H1 (cell line): ENCODE data around the gene FAM83F. TPM values are rescaled to one million over a fixed set of nuclear protein-coding genes. Genes with fewer than 3 reads are reported as not detected.

Source experiments
- CTCF ChIA-PET: fragments of 300-600 bp; sonication (Branson Sonifier 250); formaldehyde crosslinking; loops from one replicate; lab custom pipeline; 2021; ENCODE audit not compliant: partially characterized antibody; lab: Charles Lee
- POLR2A ChIA-PET: fragments of 300-600 bp; sonication (Branson Sonifier 250); formaldehyde crosslinking; loops from one replicate; lab custom pipeline; 2021; ENCODE audit warnings: inconsistent platforms; ENCODE audit not compliant: partially characterized antibody; lab: Charles Lee
- DNase-seq, 2 experiments: peaks; one replicate each; pipeline versions ENCODE4 v3.0.0 to v3.0.0-alpha.2; 2010 to 2022; ENCODE audit warnings: low spot score in 2 of 2, low read depth in 1 of 2, mixed read lengths in 1 of 2
- FAIRE-seq: peaks from 2 replicates; lab custom pipeline; 2011; peaks lifted over from hg19 to GRCh38; lab: Jason Lieb, UNC
- H2AFZ ChIP-seq: 2 replicates; pipeline ENCODE4 v1.8.1; 2012; ENCODE audit warnings: low read length, inconsistent platforms
- H2AK5ac ChIP-seq: 2 replicates; pipeline ENCODE4 v1.6.1; 2013; ENCODE audit warnings: low read depth, low read length
- H2BK120ac ChIP-seq: replicated peaks from 2 replicates; pipeline ENCODE3; 2013; ENCODE audit warnings: low read depth, low read length, inconsistent platforms
- H2BK12ac ChIP-seq: 2 replicates; pipeline ENCODE4 v1.6.1; 2013; ENCODE audit warnings: low read depth, low read length
- H2BK15ac ChIP-seq: 2 replicates; pipeline ENCODE4 v1.6.1; 2013; ENCODE audit warnings: low read length
- H2BK20ac ChIP-seq: 2 replicates; pipeline ENCODE4 v1.6.1; 2013; ENCODE audit warnings: low read length
- H2BK5ac ChIP-seq: 2 replicates; pipeline ENCODE4 v1.6.1; 2013; ENCODE audit warnings: low read depth, low read length
- H3K14ac ChIP-seq: 2 replicates; pipeline ENCODE4 v1.6.1; 2013; ENCODE audit warnings: inconsistent platforms; ENCODE audit not compliant: insufficient read length
- H3K18ac ChIP-seq: 2 replicates; pipeline ENCODE4 v1.6.1; 2013; ENCODE audit warnings: low read length; ENCODE audit errors: extremely low read depth
- H3K23ac ChIP-seq: 2 replicates; pipeline ENCODE4 v1.6.1; 2013; ENCODE audit warnings: inconsistent platforms; ENCODE audit not compliant: insufficient read length
- H3K23me2 ChIP-seq: 2 replicates; pipeline ENCODE4 v1.6.1; 2013; ENCODE audit warnings: low read depth, low read length
- H3K27ac ChIP-seq: 2 replicates; pipeline ENCODE4 v1.6.1; 2011; ENCODE audit warnings: low read depth, low read length, inconsistent platforms
- H3K27me3 ChIP-seq, 4 experiments: replicated peaks in 1 of 4; 1 replicate in 1 of 4; 2 replicates in 3 of 4; pipeline versions ENCODE4 v1.6.1 to v1.8.1; 2011 to 2013; ENCODE audit warnings: low read length in 3 of 4, mild to moderate bottlenecking in 3 of 4, inconsistent platforms in 2 of 4, mixed read lengths in 2 of 4, moderate library complexity in 1 of 4; ENCODE audit not compliant: control insufficient read depth in 3 of 4, insufficient read depth in 3 of 4; ENCODE audit errors: extremely low read depth in 1 of 4
- H3K36me3 ChIP-seq, 4 experiments: 2 replicates each; pipeline versions ENCODE4 v1.6.1 to v1.8.1; 2011 to 2013; ENCODE audit warnings: mild to moderate bottlenecking in 4 of 4, low read length in 3 of 4, moderate library complexity in 2 of 4, control low read depth in 1 of 4, inconsistent platforms in 1 of 4; ENCODE audit not compliant: insufficient read depth in 4 of 4, control insufficient read depth in 2 of 4
- H3K4ac ChIP-seq: replicated peaks from 2 replicates; pipeline ENCODE3; 2013; ENCODE audit warnings: low read length, low read depth, mixed read lengths, inconsistent platforms; ENCODE audit not compliant: insufficient read length
- H3K4me1 ChIP-seq, 4 experiments: replicated peaks in 1 of 4; 1 replicate in 1 of 4; 2 replicates in 3 of 4; pipeline versions ENCODE4 v1.6.1 to v1.8.1; 2011 to 2013; ENCODE audit warnings: low read length in 3 of 4, inconsistent platforms in 2 of 4, mixed read lengths in 1 of 4; ENCODE audit not compliant: insufficient read depth in 4 of 4, control insufficient read depth in 3 of 4
- H3K4me2 ChIP-seq, 2 experiments: 2 replicates each; pipeline versions ENCODE4 v1.6.1 to v1.8.1; 2011 to 2013; ENCODE audit warnings: low read depth in 2 of 2, low read length in 2 of 2, control low read depth in 1 of 2, inconsistent platforms in 1 of 2, mild to moderate bottlenecking in 1 of 2; ENCODE audit not compliant: insufficient read depth in 1 of 2
- H3K4me3 ChIP-seq, 4 experiments: fragments of 200-600, 300-600 bp in 1 of 4; sonication (generic), shearing (Covaris generic), sonication (Bioruptor Twin) in 1 of 4; 2 replicates each; pipeline versions ENCODE4 v1.5.1 to v1.8.1; 2011 to 2016; ENCODE audit warnings: low read length in 4 of 4, low read depth in 3 of 4, control low read depth in 2 of 4, inconsistent platforms in 2 of 4, mild to moderate bottlenecking in 2 of 4, mixed read lengths in 1 of 4, moderate library complexity in 1 of 4; ENCODE audit not compliant: insufficient read depth in 2 of 4; ENCODE audit errors: extremely low read depth in 1 of 4
- H3K56ac ChIP-seq: replicated peaks from 2 replicates; pipeline ENCODE3; 2013; ENCODE audit warnings: low read depth, mild to moderate bottlenecking, mixed read lengths, low read length, inconsistent platforms; ENCODE audit not compliant: insufficient read length
- H3K79me1 ChIP-seq: 2 replicates; pipeline ENCODE4 v1.6.1; 2013; ENCODE audit warnings: low read depth, low read length, control low read depth
- H3K79me2 ChIP-seq, 2 experiments: 2 replicates each; pipeline versions ENCODE4 v1.6.1 to v1.8.1; 2012 to 2013; ENCODE audit warnings: low read length in 2 of 2, mild to moderate bottlenecking in 2 of 2, inconsistent platforms in 1 of 2; ENCODE audit not compliant: insufficient read depth in 2 of 2, control insufficient read depth in 1 of 2
- H3K9ac ChIP-seq, 4 experiments: replicated peaks in 1 of 4; 1 replicate in 1 of 4; 2 replicates in 3 of 4; pipeline versions ENCODE4 v1.6.1 to v1.8.1; 2011 to 2013; ENCODE audit warnings: low read depth in 3 of 4, low read length in 3 of 4, control low read depth in 2 of 4, mild to moderate bottlenecking in 2 of 4, moderate library complexity in 2 of 4, inconsistent platforms in 1 of 4; ENCODE audit errors: extremely low read depth in 1 of 4
- H3K9me3 ChIP-seq, 2 experiments: 2 replicates each; pipeline versions ENCODE4 v1.6.1 to v1.8.1; 2012 to 2013; ENCODE audit warnings: mild to moderate bottlenecking in 2 of 2, moderate library complexity in 2 of 2, control low read depth in 1 of 2, inconsistent platforms in 1 of 2, low read depth in 1 of 2, low read length in 1 of 2, mixed read lengths in 1 of 2; ENCODE audit not compliant: insufficient read depth in 2 of 2
- H4K20me1 ChIP-seq, 2 experiments: replicated peaks in 1 of 2; 2 replicates each; pipeline versions ENCODE3 to v1.8.1; 2011 to 2013; ENCODE audit warnings: inconsistent platforms in 2 of 2, low read length in 2 of 2, mild to moderate bottlenecking in 1 of 2; ENCODE audit not compliant: insufficient read depth in 2 of 2, control insufficient read depth in 1 of 2
- H4K5ac ChIP-seq: 2 replicates; pipeline ENCODE4 v1.6.1; 2013; ENCODE audit warnings: low read length, low read depth, mixed read lengths, inconsistent platforms; ENCODE audit not compliant: insufficient read length
- H4K8ac ChIP-seq: 2 replicates; pipeline ENCODE4 v1.8.0; 2013; ENCODE audit warnings: mild to moderate bottlenecking, moderate library complexity, low read length, inconsistent platforms; ENCODE audit not compliant: insufficient read depth; ENCODE audit errors: extremely low read depth
- H4K91ac ChIP-seq: replicated peaks from 2 replicates; pipeline ENCODE3; 2013; ENCODE audit warnings: low read length, mixed read lengths, inconsistent platforms; ENCODE audit not compliant: insufficient read length
- BACH1 ChIP-seq: IDR thresholded peaks from 2 replicates; pipeline ENCODE4 v1.6.1; 2012; ENCODE audit warnings: low read length, improper control_type of control experiment
- CHD2 ChIP-seq: IDR thresholded peaks from 2 replicates; pipeline ENCODE4 v1.6.1; 2012; ENCODE audit warnings: low read length, improper control_type of control experiment
- EGR1 ChIP-seq: IDR thresholded peaks from 2 replicates; pipeline ENCODE4 v1.6.1; 2011; ENCODE audit warnings: low read depth, low read length, borderline replicate concordance
- GABPA ChIP-seq: IDR thresholded peaks from 2 replicates; pipeline ENCODE4 v1.6.1; 2011; ENCODE audit warnings: mild to moderate bottlenecking, low read length, moderate library complexity, borderline replicate concordance; ENCODE audit not compliant: insufficient read depth
- HDAC2 ChIP-seq, 2 experiments: fragments of 300-600 bp in 1 of 2; sonication (generic) in 1 of 2; IDR thresholded peaks; 2 replicates each; pipeline ENCODE4 v1.6.1; 2011 to 2012; ENCODE audit warnings: low read depth in 2 of 2, low read length in 2 of 2, mild to moderate bottlenecking in 2 of 2, moderate library complexity in 2 of 2, borderline replicate concordance in 1 of 2, inconsistent platforms in 1 of 2
- KDM4A ChIP-seq: IDR thresholded peaks from one replicate; pipeline ENCODE4 v1.7.1; 2012; ENCODE audit warnings: low read depth, mild to moderate bottlenecking, moderate library complexity, low read length, inconsistent platforms; ENCODE audit not compliant: severe bottlenecking
- MAFK ChIP-seq: IDR thresholded peaks from 2 replicates; pipeline ENCODE4 v1.6.1; 2012; ENCODE audit warnings: low read depth, mild to moderate bottlenecking, improper control_type of control experiment, low read length
- RXRA ChIP-seq: IDR thresholded peaks from 2 replicates; pipeline ENCODE4 v1.6.1; 2011; ENCODE audit warnings: low read depth, mild to moderate bottlenecking, low read length, moderate library complexity; ENCODE audit not compliant: insufficient read depth
- SP1 ChIP-seq: IDR thresholded peaks from 2 replicates; pipeline ENCODE4 v1.6.1; 2011; ENCODE audit warnings: low read depth, low read length
- SRF ChIP-seq: IDR thresholded peaks from 2 replicates; pipeline ENCODE4 v1.6.1; 2011; ENCODE audit warnings: mild to moderate bottlenecking, low read depth, low read length, moderate library complexity
- TCF12 ChIP-seq: IDR thresholded peaks from 2 replicates; pipeline ENCODE4 v1.6.1; 2011; ENCODE audit warnings: low read depth, mild to moderate bottlenecking, low read length
- USF2 ChIP-seq: IDR thresholded peaks from 2 replicates; pipeline ENCODE4 v1.6.1; 2011; ENCODE audit warnings: low read length, improper control_type of control experiment
- WGBS, 2 experiments: shearing (Covaris generic) in 1 of 2; methylation state at CpG; one replicate each; pipeline versions ENCODE4 v1.1.6 to v1.1.7; 2013 to 2015; ENCODE audit warnings: low lambda C conversion rate in 2 of 2, mixed read lengths in 2 of 2, inconsistent platforms in 1 of 2, low coverage in 1 of 2, missing lambda C conversion rate in 1 of 2; ENCODE audit not compliant: insufficient replicate concordance in 2 of 2, insufficient coverage in 1 of 2, insufficient read length in 1 of 2; ENCODE audit errors: extremely low coverage in 1 of 2, missing lambda C conversion rate in 1 of 2; 5-methylcytosine and 5-hydroxymethylcytosine counted together
- polyA plus RNA-seq, 7 experiments: library from polyadenylated mRNA; depleted of rRNA in 3 of 7; stranded (reverse) in 5 of 7; unstranded in 2 of 7; fragments of >200 nt in 5 of 7; fragments of 200-250 nt in 2 of 7; gene quantifications; 1 replicate in 5 of 7; 2 replicates in 1 of 7; 4 replicates in 1 of 7; pipeline versions ENCODE4 v1.2.1 to v1.2.3, GENCODE V29; 2011 to 2013; ENCODE audit warnings: missing spikeins in 2 of 7, mixed read lengths in 2 of 7
- total RNA-seq: library from RNA; stranded (reverse); fragmentation: NEBNext Ultra II Directional; extraction: Animal tissue kit (Norgen Biotek cat#: 25700); gene quantifications from 2 replicates; pipeline ENCODE4 v1.2.1, GENCODE V29; 2021
- TF ChIP-seq, protein P1 (sequence below): IDR thresholded peaks from 2 replicates; pipeline ENCODE4 v1.6.1; 2012; ENCODE audit warnings: inconsistent platforms

FAM83F gene
- total and polyA plus RNA-seq, 2 of the 8 experiments (the other 6 are each of a cell fraction or from before 2014, with no cell fraction given) = 8.6 to 18.9 TPM

DNA sequence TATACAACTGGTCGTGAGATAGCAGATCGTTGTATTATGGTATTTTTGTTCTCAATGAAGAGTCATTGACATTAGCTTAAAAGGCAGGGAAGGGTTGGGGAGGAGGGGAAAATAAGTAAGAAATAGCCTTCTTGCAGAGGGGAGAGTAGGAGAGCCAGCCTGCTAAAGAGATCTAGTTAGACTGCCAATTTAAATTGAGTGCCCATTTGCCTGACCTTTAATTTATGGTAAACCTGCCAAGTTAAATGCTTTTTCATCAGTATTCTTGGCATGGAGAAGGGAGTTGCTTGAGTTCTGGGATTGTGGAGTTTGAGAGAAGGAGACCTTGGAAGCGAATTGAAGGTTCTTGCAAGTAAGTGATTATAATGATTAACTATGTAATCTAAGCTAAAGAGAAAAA, 89.0 kb downstream of the FAM83F start:
- H3K9ac ChIP-seq = no peak overlapping the region
- no peak overlapping the region for H3K23ac ChIP-seq
- H3K56ac ChIP-seq = no peak overlapping the region
- H4K20me1 ChIP-seq = peaks cover 5 to 7% of the 10 kb centered on the region in 2 experiments
- H4K5ac ChIP-seq = no peak overlapping the region
- no peak overlapping the region for H3K4me2 ChIP-seq
- H3K9me3 ChIP-seq = no peaks in the 10 kb centered on the region
- H4K91ac ChIP-seq = no peak overlapping the region
- H3K14ac ChIP-seq = no peak overlapping the region
- no peak overlapping the region for H2BK5ac ChIP-seq
- H3K4ac ChIP-seq = no peak overlapping the region
- H3K4me1 ChIP-seq = peaks cover 0 to 13% (median 8%) of the 10 kb centered on the region in 4 experiments; a peak in 5 of 7 replicates
- H2BK120ac ChIP-seq = no peak overlapping the region
- peaks cover 2% of the 10 kb centered on the region; the same call in 1 of the 2 replicates for H3K23me2 ChIP-seq
- no peaks in the 10 kb centered on the region for H3K36me3 ChIP-seq
- DNase-seq = no peak
- no peak overlapping the region for H3K18ac ChIP-seq
- H2BK12ac ChIP-seq = no peak overlapping the region
- H2BK20ac ChIP-seq = no peak overlapping the region
- no peaks in the 10 kb centered on the region; the same call in 1 of the 2 replicates for H3K79me1 ChIP-seq
- H2AK5ac ChIP-seq = no peak overlapping the region
- CTCF ChIA-PET = interaction anchor here (0.6 kb wide), 1 partner anchor 179 kb away, joined by 3 read pairs; no protein-coding TSS in a partner anchor
- POLR2A ChIA-PET = no interaction called here
- no peak overlapping the region for H3K4me3 ChIP-seq
- H3K79me2 ChIP-seq = peaks cover 0 to 33% of the 10 kb centered on the region in 2 experiments; a peak in 2 of 4 replicates
- H3K27ac ChIP-seq = no peak overlapping the region
- no peak overlapping the region for H2BK15ac ChIP-seq
- no peak overlapping the region for H2AFZ ChIP-seq
- H3K27me3 ChIP-seq = no peaks in the 10 kb centered on the region
- 85% methylated on average over 3 of the region's 3 CpGs; no CpG with 5 or more reads in 1 of the 2 experiments for WGBS, 2 experiments
- no peak for FAIRE-seq
- H4K8ac ChIP-seq = no peak overlapping the region
- no peak for TF ChIP-seq MAFK
- TF ChIP-seq BACH1 = no peak
- no peak for TF ChIP-seq SP1
- TF ChIP-seq USF2 = no peak
- TF ChIP-seq TCF12 = no peak
- no peak for TF ChIP-seq SRF
- no peak for TF ChIP-seq RXRA
- no peak for TF ChIP-seq CHD2
- TF ChIP-seq EGR1 = no peak
- TF ChIP-seq, protein P1, sequence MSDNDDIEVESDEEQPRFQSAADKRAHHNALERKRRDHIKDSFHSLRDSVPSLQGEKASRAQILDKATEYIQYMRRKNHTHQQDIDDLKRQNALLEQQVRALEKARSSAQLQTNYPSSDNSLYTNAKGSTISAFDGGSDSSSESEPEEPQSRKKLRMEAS = no peak
- TF ChIP-seq KDM4A = no peak
- TF ChIP-seq GABPA = no peak
- TF ChIP-seq HDAC2 (IDR thresholded peaks at IDR 0.05; ENCODE audit: borderline replicate concordance in 1 of 2, low read depth in 2 of 2, low read length in 2 of 2) = no peak
